KMS-11 (cell line): ENCODE results near the gene PEF1.
A peak's percentile ranks its signal among the peaks of the same experiment; 100 is the strongest.

Experiments
- H2AFZ ChIP-seq: fragments of 200-600 bp; sonication (generic); 2 replicates; pipeline ENCODE4 v1.6.1; 2016; ENCODE audit warnings: antibody characterized with exemption, mixed run types, low read depth
- H3K27ac ChIP-seq: fragments of 200-600 bp; sonication (generic); 2 replicates; pipeline ENCODE4 v1.6.1; 2016; ENCODE audit warnings: mild to moderate bottlenecking, mixed run types
- H3K27me3 ChIP-seq: fragments of 200-600 bp; sonication (generic); 2 replicates; pipeline ENCODE4 v1.6.1; 2017; ENCODE audit warnings: mild to moderate bottlenecking, low read depth, mixed run types, moderate library complexity; ENCODE audit not compliant: insufficient read depth
- H3K36me3 ChIP-seq: fragments of 200-600 bp; sonication (generic); 2 replicates; pipeline ENCODE4 v1.6.1; 2017; ENCODE audit warnings: mild to moderate bottlenecking, mixed run types; ENCODE audit not compliant: insufficient read depth
- H3K4me1 ChIP-seq: fragments of 200-600 bp; sonication (generic); 2 replicates; pipeline ENCODE4 v1.6.1; 2016; ENCODE audit warnings: mild to moderate bottlenecking, low read depth, mixed run types; ENCODE audit not compliant: poor library complexity, severe bottlenecking
- H3K4me2 ChIP-seq: fragments of 200-600 bp; sonication (generic); 2 replicates; pipeline ENCODE4 v1.7.0; 2016; ENCODE audit warnings: mild to moderate bottlenecking, mixed run types
- H3K4me3 ChIP-seq: fragments of 200-600 bp; sonication (generic); IDR thresholded peaks from 2 replicates; pipeline ENCODE4 v1.6.1; 2017; ENCODE audit warnings: low read depth, low read length, mixed read lengths; ENCODE audit not compliant: insufficient read depth
- H3K79me2 ChIP-seq: fragments of 200-600 bp; sonication (generic); 2 replicates; pipeline ENCODE4 v1.6.1; 2016; ENCODE audit warnings: low read depth, mixed run types; ENCODE audit not compliant: insufficient read depth
- H3K9ac ChIP-seq: fragments of 200-600 bp; sonication (generic); 2 replicates; pipeline ENCODE4 v1.6.1; 2016; ENCODE audit warnings: mild to moderate bottlenecking, mixed run types
- H4K20me1 ChIP-seq: fragments of 200-600 bp; sonication (generic); 2 replicates; pipeline ENCODE4 v1.6.1; 2016; ENCODE audit warnings: mild to moderate bottlenecking, mixed run types; ENCODE audit not compliant: insufficient read depth
- TF ChIP-seq, protein P1 (sequence below): fragments of 200-600 bp; sonication (generic); conservative IDR thresholded peaks from 2 replicates; pipeline ENCODE4 v1.6.1; 2017; ENCODE audit warnings: low read depth, mild to moderate bottlenecking, antibody characterized with exemption, low read length, moderate library complexity, mixed read lengths

Gene PEF1

GRCh38 chr1:31669786-31670592 lies 25.3 kb upstream of the PEF1 start:
- Histone ChIP-seq H3K9ac (no peak overlapping the region), H3K27ac (no peak overlapping the region), H3K4me3 (no peak overlapping the region), H2AFZ (peak overlapping the region; percentile 65; the same call in 1 of the 2 replicates), H4K20me1 (no peaks in the 10 kb centered on the region), H3K79me2 (no peaks in the 10 kb centered on the region), H3K36me3 (no peaks in the 10 kb centered on the region), H3K27me3 (peaks cover 22% of the 10 kb centered on the region; the same call in 1 of the 2 replicates), H3K4me2 (peak overlapping the region; percentile 69), H3K4me1 (peaks cover 10% of the 10 kb centered on the region)
- TF ChIP-seq, protein P1, sequence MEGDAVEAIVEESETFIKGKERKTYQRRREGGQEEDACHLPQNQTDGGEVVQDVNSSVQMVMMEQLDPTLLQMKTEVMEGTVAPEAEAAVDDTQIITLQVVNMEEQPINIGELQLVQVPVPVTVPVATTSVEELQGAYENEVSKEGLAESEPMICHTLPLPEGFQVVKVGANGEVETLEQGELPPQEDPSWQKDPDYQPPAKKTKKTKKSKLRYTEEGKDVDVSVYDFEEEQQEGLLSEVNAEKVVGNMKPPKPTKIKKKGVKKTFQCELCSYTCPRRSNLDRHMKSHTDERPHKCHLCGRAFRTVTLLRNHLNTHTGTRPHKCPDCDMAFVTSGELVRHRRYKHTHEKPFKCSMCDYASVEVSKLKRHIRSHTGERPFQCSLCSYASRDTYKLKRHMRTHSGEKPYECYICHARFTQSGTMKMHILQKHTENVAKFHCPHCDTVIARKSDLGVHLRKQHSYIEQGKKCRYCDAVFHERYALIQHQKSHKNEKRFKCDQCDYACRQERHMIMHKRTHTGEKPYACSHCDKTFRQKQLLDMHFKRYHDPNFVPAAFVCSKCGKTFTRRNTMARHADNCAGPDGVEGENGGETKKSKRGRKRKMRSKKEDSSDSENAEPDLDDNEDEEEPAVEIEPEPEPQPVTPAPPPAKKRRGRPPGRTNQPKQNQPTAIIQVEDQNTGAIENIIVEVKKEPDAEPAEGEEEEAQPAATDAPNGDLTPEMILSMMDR, result peak; percentile 37; the same call in 1 of the 2 replicates

DNA sequence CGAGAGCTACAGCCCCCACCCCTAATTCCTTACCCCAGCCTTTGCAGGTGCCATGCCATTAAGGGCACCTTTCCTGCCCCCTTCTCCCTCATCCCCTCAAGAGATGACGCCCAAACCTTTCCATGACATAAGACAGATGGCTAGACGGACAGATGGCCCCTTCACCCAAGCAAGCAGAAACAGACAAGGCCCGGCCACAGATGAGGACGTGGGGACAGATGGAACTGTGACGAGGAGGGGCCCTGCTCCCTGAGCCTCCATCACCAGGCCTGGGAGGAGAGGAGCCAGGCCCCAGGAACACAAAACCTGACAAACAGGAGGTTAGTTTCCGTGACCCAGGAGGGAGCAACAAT lies 24.7 kb upstream of the PEF1 start:
- Histone ChIP-seq H3K4me1 (peaks cover 10% of the 10 kb centered on the region), H3K27ac (no peak overlapping the region), H3K4me2 (peak overlapping the region; percentile 69; the same call in 1 of the 2 replicates), H3K36me3 (no peaks in the 10 kb centered on the region), H3K4me3 (no peak overlapping the region), H3K27me3 (peaks cover 19% of the 10 kb centered on the region; the same call in 1 of the 2 replicates), H3K79me2 (no peaks in the 10 kb centered on the region), H4K20me1 (no peaks in the 10 kb centered on the region), H2AFZ (peak overlapping the region; percentile 65; the same call in 1 of the 2 replicates), H3K9ac (no peak overlapping the region)
- TF ChIP-seq, protein P1, result no peak

- no peaks in the 10 kb centered on the region for H3K36me3 ChIP-seq
- H2AFZ ChIP-seq, result no peak overlapping the region
- no peak overlapping the region for H3K27ac ChIP-seq
- H3K79me2 ChIP-seq, result no peaks in the 10 kb centered on the region
- H3K9ac ChIP-seq, result no peak overlapping the region
- H4K20me1 ChIP-seq, result no peaks in the 10 kb centered on the region
- peaks cover 10% of the 10 kb centered on the region for H3K4me1 ChIP-seq
- peaks cover 19% of the 10 kb centered on the region; the same call in 1 of the 2 replicates for H3K27me3 ChIP-seq
- TF ChIP-seq, protein P1, result no peak
- H3K4me2 ChIP-seq, result no peak overlapping the region
- H3K4me3 ChIP-seq, result no peak overlapping the region
Observed at GRCh38 chr1:31668303-31668883, 23.7 kb upstream of the PEF1 start.

DNA sequence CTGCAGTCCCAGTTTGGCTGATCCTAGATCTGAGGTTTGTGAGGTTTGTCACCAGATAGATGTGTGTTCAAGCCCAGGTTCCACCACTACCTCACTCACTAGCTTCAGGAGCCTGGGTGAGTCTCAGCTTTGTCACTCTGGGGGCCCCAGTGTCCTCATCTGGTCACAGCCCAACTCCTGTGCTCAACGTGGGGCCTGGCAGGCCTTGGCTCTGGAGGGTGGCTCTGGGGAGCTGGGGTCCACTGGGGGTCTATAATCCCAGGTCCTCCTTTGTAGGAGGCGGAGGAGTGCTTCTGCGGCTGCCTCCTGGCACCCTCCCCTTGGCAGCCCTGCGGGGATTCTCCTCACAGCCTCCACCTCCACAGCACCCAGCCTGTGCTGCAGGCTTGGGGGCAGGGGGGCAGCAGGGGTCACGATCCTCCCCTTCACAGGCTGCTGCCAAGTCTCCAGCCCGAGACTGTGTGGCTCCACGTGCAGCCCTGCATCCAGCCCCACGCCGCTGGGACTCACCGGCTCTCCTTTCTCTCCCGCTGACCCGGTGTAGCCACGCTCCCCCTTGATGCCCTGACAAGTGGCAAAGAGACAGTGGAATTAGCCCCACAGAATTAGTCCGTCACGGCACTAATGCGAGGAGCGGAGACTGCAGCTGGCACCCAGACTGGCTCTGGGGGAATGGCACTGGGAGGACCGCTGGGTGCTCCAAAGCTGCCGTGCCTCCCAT lies 22.5 kb upstream of the PEF1 start:
- H2AFZ ChIP-seq, result no peak overlapping the region
- H3K4me2 ChIP-seq, result no peak overlapping the region
- TF ChIP-seq, protein P1, result no peak
- H4K20me1 ChIP-seq, result no peaks in the 10 kb centered on the region
- no peak overlapping the region for H3K27ac ChIP-seq
- no peak overlapping the region for H3K9ac ChIP-seq
- H3K4me1 ChIP-seq, result peaks cover 10% of the 10 kb centered on the region
- no peaks in the 10 kb centered on the region for H3K36me3 ChIP-seq
- peaks cover 23% of the 10 kb centered on the region; the same call in 1 of the 2 replicates for H3K27me3 ChIP-seq
- no peaks in the 10 kb centered on the region for H3K79me2 ChIP-seq
- no peak overlapping the region for H3K4me3 ChIP-seq
